Measurements from ENCODE around the gene LDLRAD1.

- no peak for TF ChIP-seq FOXK2 (IDR thresholded peaks at IDR 0.05)
- no peak for TF ChIP-seq ELF4 (IDR thresholded peaks at IDR 0.05)
These were observed 46.3 kb downstream of the LDLRAD1 start for GRCh38 chr1:53971718-53972117.
